Omental fat pad (tissue), 4 donors: ENCODE results near the gene FOXP1. TPM values are rescaled to one million over a fixed set of nuclear protein-coding genes. Genes with fewer than 3 reads are reported as not detected.

ENCODE experiments used
- ATAC-seq: fragments of 150-250 bp; one replicate; pipeline ENCODE4 v1.9.1; 2016; ENCODE audit warnings: mild to moderate bottlenecking, moderate library complexity; ENCODE audit not compliant: low FRiP score
- DNase-seq: peaks from one replicate; pipeline ENCODE4 v3.0.0-alpha.2; 2019; ENCODE audit warnings: low spot score
- total RNA-seq, 4 donors: library from RNA; depleted of rRNA; stranded (reverse); fragments of >200 nt; gene quantifications; one replicate each; pipeline ENCODE4 v1.1.0, GENCODE V29; 2016
- TF ChIP-seq, protein P1 (sequence below), 3 donors: fragments of 450-650 bp; IDR thresholded peaks; one replicate each; pipeline ENCODE4 v1.5.1; 2016 to 2017; ENCODE audit warnings: antibody characterized with exemption in 3 of 3, mild to moderate bottlenecking in 3 of 3, moderate library complexity in 2 of 3

FOXP1 gene
- total RNA-seq, 4 donors from 2014 or later: 72.4 to 128 (median 76.7) TPM

DNA sequence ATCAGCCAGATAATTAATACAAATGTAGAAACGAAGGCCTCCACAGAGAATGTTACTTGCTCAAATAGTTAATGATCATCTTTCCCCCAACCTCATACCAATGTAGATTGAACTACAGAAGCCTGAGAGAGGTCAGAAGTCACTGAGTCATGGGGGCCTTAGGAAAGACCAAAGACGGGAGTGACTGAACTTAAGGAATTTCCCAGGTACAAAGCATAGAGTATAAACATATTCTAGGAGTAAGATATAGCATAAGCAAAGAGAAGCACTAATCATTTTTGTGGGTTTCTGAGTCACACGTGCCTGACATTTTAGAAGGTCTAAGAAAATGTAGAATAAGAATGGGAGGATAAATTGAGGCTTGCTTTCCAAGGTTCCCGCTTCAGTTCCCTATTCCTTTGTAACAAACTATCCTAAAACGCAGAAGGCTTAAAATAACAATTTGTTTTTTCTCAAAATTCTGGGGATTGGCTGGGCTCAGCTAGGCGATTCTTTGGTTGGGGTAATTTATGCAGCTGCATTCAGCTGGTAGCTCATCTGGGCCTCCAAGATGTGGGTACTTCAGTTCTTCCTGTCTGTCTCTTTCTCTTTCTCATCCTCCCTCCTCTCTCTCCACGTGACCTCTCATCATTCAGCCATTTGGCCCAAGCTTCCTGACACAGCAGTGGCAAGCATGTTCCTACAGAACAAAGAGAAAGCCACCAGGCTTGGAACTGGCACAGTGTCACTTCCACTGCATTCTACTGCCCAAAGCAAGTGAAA, 422.6 kb downstream of the FOXP1 start:
- ATAC-seq (no peak), DNase-seq (no peak)
- TF ChIP-seq, protein P1, sequence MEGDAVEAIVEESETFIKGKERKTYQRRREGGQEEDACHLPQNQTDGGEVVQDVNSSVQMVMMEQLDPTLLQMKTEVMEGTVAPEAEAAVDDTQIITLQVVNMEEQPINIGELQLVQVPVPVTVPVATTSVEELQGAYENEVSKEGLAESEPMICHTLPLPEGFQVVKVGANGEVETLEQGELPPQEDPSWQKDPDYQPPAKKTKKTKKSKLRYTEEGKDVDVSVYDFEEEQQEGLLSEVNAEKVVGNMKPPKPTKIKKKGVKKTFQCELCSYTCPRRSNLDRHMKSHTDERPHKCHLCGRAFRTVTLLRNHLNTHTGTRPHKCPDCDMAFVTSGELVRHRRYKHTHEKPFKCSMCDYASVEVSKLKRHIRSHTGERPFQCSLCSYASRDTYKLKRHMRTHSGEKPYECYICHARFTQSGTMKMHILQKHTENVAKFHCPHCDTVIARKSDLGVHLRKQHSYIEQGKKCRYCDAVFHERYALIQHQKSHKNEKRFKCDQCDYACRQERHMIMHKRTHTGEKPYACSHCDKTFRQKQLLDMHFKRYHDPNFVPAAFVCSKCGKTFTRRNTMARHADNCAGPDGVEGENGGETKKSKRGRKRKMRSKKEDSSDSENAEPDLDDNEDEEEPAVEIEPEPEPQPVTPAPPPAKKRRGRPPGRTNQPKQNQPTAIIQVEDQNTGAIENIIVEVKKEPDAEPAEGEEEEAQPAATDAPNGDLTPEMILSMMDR (IDR thresholded peaks at IDR 0.05): no peak

DNA sequence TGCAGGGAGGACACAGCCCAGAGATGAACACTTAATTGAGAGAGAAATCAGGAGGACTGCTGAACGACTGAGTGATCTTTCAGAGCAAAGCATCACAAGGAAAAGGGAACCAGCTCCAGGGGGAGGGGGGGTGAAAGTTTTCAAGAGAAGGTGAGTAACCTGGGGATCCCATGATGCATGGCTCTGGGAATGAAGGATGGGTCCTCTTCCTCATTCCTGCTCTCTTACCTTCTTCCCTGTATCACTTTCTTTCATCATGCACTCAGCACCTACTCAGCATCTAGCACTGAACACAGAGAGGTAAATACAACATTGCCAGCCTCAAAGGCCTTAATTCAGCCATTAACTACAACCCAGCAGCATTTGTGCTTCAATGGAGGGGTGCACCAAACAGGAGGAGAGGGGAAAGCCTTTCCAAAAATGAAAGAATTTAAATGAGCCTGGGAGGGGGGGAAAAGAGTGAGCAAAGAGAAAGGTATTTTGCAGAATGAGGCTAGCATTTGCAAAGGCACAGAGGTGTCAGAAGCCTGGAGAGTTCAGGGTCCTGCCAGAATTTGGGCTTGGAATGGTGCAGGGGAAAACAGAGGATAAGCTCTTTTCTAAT, 427.4 kb downstream of the FOXP1 start:
- ATAC-seq: no peak
- no peak for DNase-seq
- TF ChIP-seq, protein P1 (IDR thresholded peaks at IDR 0.05): no peak

DNA sequence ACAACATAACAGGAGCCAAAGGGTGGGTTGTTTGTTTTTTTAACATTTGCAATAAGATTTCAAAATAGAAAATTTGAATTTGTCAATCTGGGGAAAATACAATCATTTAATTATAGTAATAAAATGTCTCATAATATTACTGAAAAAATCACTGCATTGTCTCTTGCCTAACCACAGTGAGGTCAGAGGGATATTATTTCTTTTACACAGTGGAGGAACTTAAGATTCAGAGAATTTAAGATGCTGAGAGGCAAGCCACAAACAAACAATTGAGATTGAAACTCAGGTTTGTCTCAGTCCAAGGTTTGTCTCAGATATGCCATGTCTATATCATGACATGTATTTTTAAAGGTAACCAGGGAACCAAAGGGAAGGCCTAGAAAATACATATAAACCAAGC, 428.7 kb downstream of the FOXP1 start:
- DNase-seq (no peak), ATAC-seq (no peak)
- TF ChIP-seq, protein P1 (IDR thresholded peaks at IDR 0.05): no peak

DNA sequence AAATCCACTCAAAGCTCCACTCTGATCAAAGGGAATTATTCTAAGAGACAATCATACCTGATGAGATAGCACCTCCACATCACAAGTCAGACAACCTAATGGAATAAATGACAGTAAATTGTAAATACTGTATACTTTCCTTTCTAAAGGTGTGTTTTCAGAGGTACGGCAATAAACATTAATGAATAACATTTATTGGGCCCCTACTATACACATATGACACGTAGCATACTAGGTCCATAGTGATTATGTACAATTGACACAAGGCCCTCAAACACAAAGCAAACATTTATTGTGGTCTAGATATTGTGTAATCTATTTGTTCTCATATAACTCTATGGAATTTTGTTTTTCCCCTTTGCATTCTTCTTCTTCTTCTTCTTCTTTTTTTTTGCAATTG, 429.8 kb downstream of the FOXP1 start:
- no peak for DNase-seq
- TF ChIP-seq, protein P1 (IDR thresholded peaks at IDR 0.05): no peak
- ATAC-seq: no peak

DNA sequence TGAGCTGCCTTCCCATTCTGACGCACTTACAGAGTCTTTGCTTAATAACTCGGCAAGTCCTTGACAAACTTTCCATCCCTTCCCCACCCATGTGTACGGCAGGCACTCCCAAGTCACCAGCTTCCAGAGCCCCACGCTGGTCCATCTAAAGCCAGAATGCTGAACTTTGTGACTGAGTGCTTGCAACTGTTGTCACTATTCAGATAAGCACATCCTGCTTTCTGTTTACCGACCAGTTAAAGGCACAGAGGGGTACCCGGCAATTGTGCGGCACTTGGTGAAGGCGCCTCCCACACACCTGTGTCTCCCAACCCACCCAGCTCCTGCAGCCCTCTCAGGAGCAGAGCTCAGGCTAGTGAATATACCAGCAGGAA, 430.6 kb downstream of the FOXP1 start:
- TF ChIP-seq, protein P1 (IDR thresholded peaks at IDR 0.05): no peak
- ATAC-seq (no peak), DNase-seq (no peak)

DNA sequence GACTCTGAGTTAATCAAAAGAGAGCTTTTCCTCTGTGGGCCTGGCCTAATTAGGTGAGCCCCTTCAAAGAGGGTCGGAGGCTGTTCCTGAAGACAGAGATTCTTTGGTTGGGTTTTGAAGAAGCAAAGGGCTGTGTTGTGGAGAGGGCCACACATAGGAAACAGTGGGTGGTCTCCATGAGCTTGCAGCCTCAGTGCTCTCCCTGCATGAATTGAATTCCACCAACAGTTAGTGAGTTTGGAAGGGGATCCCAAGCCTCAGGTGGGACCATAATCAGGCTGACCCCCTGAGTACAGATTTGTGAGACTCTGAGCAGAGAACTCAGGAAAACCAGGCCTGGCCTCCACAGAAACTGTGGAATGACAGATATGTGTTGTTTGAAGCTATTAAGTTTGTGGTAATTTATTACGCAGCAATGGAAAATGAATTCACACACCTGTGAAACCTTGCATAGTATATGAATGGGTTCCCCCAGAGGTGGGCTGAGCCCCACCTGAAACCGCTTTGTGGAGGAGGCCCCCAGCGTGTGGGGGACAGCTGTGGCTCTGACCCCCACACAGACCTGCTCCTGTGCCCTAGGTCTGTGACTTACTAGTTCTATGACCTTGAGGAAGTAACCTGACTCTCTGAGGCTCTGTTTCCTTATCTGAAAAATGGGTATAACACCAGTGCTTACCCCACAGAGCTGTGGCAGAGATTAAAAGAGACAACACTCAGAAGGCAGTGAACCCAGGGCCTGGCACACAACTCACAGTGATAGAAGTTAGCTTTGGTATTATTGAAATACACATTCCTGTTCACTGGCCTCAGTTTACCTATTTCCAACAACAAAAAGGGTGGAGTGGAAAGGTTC, 431.3 kb downstream of the FOXP1 start:
- TF ChIP-seq, protein P1 (IDR thresholded peaks at IDR 0.05): no peak
- DNase-seq (no peak), ATAC-seq (no peak)
